Dedifferentiated amniotic fluid mesenchymal stem cell (primary cell): ENCODE measurements around the gene ZBTB37.
"Not testable (repeated sequence)": the region's sequence is repeated elsewhere in the genome, so short reads cannot be mapped to it uniquely, and the experiment has no call there.

ENCODE experiments used
- DNase-seq: peaks from one replicate; pipeline ENCODE4 v3.0.0-alpha.2; 2016; ENCODE audit errors: extremely low spot score

The ZBTB37 gene

DNA sequence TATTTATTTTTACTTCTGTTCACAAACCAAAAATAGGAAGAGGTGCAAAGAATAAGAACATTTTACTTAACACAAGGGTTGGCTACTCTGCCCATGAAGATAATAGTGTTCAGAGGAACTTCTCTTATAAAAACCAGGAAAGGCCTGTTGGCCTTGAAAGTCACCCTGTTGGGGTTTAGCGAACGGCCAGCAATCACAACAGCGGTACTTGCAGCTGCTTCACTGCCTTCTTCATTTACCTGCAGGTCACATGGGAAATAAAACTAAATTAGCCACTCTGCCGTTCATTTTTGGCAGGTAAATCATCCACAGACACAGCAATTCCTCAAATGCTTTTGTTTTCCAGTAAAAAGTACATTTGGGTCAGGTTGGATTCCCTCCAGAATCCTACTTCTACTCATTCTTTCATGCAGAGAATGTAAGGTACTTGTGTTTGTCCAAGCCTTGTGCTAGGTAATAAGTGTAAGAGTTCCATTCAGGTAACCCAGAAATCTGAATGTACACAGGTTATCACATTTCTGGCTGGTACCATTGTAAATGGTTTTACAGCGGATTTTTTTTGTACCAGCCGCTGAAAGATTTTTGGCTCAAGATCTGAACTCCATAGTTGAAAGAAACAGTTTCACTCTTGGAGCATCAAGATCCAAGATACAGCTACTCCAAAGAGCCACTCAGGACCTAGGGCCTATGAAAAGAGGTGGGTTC is 35.8 kb downstream of the ZBTB37 start:
- DNase-seq: no peak

DNA sequence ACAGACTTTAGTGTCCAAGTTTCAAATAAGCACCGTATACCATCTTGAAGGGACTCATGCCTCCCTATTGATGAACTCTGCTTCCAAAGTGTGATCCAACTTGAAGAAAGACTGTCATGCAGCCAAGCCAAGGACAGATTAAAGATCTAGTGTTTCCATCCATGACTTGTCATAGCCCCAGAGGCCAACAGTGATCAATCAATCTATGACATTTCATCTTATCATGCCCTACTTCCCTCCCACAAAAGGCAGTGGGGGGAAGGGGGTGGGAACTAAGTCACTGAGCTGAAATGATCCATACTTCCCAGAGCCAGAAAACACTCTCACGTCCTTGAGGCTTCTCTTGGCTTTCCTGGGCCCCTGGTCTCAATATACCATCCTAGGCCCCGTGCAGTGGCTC is 44.9 kb downstream of the ZBTB37 start:
- no peak for DNase-seq

DNA sequence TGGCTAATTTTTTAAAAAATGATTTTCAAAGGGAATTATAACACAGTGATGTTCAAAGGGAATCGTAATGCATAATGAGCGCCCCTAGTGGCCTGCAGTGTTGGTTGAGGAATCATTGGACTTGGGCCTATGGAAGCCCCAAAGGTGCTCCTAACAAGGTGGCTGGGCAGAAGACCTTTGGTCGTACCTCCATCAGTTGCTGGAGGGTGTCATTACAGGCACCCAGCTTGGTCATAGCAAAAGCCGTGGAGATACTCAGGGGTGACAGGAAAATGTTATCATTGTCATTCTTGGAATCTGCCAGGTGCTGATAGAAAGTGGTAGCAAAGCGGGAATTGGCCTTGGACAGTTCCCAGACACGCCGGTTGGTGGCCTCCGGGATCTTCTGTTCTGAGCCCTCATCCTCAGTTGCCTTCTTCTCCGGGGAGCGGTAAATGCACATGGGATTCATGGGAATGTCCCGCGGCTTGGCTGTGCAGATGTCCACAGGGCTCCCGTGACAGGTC is 46.2 kb downstream of the ZBTB37 start:
- no peak for DNase-seq

DNA sequence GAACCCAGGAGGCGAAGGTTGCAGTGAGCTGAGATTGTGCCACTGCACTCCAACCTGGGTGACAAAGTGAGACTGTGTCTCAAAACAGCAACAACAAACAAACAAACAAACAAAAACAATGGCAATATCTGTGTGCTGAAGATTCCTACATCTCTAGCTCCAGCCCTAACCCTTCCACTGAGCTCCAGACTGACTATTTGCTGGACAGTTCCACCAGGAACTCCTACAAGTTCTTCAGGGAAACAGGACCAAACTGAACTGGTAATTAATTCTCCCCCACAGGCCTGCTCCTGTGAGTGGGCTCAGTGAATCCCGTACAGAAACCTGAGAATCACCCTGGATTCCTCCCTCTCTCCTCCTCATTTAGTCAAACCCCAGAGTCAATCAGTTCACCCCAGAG is 47.4 kb downstream of the ZBTB37 start:
- no peak for DNase-seq

DNA sequence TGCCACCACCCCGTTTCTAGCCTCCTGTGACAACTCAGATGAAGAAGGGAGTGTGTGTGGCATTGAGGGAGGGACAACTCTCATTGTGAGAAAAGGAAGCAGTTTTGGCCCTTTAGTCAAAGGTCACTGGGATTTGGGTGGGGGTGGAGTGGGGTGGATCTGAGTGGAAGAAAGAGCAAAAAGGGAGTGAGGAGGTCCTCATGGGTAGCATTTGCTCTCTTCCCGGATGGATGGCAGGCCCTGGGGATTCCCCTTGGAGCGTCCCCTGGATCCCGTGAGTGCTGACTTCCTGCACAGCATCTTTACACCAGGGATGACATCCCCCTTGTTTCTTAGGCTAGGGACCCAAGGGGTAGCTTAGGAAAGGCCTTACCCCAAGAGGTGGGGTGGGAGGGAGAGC is 48.5 kb downstream of the ZBTB37 start:
- DNase-seq: no peak

DNA sequence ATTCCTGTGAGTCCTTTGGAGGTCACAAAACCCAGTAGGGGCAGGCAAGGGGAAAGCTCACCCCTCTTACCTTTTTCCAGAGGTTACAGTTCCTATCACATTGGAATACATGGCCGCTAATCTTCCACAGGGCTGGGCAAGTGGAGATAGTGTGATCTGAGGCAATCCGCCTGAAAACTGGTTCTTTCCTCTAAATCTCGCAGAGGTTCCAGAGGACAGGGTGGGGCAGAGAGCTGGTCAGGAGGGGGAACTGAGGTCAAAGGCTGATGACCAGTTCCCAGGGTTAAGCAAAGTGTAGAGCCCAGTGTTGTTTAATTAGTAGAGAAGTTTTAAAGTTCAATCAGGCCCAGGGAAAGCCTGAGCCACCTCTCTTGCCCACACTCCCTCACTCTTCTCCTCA is 49.0 kb downstream of the ZBTB37 start, which contains the start of gene SERPINC1:
Gene SERPINC1 (minus strand): TSS at position 179 of the 400 bp plus-strand sequence. CDS start 68 bp downstream, at position 111.
- DNase-seq: no peak

DNA sequence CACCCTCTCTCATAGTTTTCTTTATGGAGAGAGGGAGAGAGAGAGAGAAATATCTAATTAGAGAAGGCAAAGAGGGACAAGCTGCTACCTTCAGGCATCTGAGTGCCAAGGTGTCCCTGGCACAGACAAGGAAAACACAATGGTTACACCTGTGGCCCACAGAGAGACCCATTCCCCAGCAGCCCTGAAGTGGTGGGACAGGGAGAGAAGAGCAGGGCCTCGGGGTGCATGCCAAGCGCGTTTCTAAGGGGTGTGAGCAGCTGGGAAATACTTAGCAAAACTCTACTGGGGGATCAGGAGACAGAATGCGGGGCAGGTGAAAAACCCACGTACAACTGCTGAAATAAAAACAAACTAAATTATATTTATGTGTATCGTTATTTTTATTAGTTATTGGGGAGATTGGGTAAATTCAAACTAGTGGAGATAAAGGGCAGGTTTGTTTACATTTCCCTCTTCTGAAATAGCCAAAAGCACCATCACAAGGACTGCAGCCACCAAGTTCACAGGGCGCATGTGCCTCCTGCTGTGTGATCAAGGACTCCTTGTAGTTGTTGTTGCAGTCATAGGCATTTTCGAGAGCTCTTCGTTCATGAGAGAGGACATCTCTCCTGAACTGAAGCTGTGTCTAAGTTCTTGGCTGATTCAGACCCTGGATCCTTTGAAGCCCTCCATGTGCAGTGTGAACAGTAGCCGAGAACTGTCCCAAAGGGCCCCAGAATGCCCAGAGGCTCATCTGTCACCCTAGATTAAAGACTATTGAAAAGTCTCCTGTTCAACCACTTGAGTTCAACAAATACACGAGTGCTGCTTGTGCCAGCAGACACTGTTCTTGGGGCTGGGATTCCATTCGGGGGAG is 49.7 kb downstream of the ZBTB37 start:
- DNase-seq: no peak

DNA sequence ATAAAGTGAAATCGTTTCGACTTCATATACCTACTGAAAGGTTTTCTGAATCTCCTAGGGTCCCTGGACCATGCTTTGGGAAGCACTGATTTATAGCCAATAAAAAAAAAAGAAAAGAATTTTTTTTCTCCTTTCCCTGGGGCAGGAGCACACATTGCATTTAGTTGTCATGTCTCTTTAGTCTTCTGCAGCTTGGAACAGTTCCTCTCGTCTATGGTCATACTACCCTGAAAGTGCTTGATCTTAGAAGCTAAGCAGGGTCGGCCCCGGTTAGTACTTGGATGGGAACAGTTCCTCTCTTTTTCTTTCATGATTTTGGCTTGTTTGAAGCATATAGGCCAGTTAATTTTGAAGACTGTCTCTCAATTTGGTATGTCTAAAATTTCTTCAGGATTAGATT is 52.7 kb downstream of the ZBTB37 start:
- no peak for DNase-seq

DNA sequence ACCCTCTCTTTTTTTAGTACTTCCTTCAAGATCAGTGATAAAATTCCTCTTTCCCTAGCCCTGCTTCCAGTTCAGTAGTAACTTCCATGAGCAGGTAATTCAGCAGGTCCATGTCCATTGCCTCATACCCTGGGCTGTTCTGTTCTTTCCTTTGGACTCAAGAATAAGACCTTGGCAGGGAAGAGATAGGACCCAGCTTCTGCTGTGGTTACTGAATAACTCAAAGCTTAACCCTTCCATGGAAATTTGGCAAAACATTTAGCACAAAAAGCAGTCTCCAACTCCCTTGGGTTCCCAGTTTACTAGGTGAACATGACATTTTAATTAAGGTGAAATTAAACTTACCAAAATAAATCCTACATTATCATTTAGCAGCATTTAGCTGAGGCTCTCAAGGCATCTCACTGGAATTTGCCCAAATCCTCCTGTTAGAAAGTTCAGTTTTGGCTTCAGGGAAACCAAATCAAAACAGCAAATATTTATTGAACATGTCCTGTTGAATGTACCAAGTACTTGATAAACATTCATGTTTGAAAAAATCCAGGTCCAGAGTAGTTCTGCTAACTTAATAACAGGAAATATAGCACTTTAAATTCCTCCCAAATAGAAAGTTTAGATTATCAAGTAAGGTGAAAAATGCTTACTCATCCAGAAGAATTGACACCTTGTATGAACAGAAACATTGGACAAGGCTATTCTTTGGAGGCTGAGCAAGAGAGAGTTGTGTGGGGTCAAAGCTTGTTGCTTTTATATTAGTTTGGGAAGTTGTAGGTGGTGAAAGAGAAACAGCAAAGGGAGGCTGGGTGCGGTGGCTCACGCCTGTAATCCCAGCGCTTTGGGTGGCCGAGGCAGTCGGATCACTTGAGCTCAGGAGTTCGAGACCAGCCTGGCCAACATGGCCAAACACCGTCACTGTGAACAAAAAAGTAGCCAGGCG is 57.4 kb downstream of the ZBTB37 start:
- DNase-seq: no peak

DNA sequence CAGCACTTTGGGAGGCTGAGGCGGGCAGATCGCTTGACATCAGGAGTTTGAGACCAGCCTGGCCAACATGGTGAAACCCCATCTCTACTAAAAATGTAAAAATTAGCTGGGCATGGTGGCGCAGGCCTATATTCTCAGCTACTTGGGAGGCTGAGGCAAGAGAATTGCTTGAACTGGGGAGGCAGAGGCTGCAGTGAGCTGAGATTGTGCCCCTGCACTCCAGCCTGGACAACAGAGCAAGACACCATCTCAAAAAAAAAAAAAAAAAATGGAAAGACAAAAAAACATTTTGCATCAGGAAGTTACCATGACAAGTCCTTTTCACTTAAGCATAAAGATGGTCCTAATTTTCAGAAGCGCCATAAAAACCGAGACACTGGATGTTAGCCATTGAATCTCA is 62.4 kb downstream of the ZBTB37 start:
- DNase-seq: not testable (repeated sequence)

DNA sequence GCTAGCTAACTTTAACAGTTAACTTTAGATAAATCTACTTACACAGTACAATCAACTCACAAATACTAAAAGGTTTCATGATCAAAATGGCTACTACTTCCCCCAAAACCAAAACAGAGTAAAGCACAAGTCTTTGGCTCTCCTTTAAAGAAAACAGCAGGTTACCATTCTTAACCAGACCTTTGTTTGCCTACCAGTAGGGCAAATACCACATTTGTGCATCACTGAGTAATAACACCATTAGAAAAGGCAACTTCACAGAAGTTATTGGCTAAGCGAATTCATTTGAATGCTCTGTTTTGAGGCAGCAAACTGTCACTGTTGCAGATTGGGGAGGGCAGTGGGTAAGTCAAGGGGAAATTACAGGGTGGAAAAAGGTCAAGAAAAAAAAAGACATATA is 66.3 kb downstream of the ZBTB37 start:
- no peak for DNase-seq

DNA sequence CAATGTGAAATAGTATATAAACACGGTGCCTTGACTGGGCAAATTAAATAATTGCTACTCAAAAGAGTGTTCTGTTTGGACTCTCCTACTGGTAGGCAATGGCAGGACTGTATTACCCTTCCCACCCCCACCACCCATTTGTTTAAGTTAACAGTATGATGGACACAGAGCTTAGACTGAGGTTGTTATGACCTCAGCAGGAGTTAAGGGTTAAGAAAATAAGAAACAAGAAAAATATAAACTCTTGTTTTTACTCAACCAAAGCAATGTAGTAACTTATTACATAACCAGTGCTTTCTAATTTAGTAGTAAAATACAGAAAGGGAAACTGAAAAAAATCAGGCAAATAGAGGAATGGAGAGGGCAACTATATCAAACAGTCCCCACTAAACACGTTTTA is 68.9 kb downstream of the ZBTB37 start:
- no peak for DNase-seq

DNA sequence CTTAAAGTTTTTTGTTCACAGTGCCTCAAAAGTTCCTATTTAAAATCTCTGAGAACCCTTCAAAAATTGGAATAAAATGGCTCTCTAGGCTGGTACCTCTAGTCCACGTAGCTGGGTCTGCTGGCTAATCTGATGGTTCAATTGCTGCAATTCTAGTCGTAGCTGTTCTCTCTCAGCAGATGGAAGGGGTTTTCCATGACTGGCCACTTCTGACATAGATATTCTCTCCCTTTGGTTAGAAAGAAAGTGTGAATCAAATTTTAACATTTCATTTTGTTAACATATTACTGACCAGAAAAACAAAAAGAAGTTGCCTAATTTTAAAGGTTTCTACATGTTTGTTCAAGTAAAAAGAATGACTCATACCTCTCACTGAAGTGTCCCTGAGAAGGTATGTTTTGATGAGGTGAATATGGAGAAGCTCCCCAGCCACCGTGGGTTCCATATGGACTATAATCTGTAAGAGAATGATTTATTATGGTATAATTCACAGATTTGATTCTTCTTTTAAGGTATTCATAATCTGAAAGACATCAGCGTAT is 78.3 kb downstream of the ZBTB37 start:
- no peak for DNase-seq

DNA sequence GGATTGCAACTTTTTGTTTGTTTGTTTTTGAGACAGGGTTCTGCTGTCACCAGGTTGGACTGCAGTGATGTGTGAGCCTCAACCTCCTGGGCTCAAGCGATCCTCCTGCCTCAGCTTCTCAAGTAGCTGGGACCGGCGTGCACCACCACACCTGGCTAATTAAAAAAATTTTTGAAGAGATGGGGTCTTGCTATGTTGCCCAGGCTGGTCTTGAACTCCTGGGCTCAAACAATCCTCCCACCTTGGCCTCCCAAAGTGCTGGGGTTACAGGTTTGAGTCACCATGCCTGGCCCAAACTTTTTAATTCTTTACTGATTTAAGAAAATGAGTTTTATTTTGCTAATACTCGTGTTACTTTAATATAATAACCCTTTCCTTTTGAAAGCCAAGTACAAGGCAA is 80.4 kb downstream of the ZBTB37 start:
- DNase-seq: no peak
